ENCODE results near the gene SLC39A3. TPM values are rescaled to one million over a fixed set of nuclear protein-coding genes. Genes with fewer than 3 reads are reported as not detected.

The SLC39A3 gene
- total and polyA plus RNA-seq, 4 experiments from 2014 or later: 18.2 to 41.7 (median 24.0) TPM

DNA sequence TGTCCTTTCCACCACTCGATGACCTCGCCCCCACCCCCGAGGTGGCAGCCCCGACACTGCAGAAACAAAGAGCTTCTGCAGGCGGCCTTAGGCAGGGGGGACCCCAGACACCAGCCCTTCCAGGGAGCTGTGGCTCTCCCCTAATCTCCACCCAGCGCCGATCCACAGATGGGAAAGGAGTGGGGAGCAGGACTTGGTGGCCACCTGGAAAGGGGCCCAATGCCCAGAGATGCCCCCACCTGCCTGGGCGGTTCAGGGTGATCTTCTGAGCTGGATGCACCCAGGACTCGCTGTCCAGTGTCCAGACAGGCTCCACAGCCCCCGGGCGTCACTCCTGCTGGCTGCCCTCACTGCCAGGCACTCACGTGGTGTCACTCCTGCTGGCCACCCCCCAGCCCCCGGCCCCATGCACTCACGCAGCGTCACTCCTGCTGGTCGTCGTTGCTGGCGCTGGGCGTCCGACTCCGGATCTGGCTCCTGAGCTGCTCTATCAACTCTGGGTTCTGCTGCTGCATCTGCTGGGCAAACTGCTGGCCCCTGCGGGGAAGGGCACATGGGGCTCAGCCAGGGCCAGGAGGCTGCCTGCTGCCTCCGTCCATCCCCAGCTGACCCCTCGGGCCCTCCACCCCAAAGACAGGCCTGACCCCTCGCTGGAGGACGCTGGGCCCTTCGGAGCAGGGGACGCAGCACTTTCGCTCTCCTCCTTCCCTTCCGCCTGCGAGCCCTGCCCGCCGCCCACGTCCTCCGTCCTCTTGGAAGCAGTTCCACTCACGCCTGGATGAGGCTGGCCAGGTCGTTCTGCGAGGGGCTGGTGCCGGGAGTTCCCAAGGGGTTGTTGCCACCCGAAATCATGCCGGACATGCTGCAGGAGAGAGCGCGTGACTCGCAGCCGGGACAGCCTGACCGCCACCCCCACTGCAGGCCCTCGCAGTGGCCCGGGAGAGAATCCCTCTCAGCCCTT lies 17.4 kb upstream of the SLC39A3 start:
- H3K9me3 ChIP-seq (ENCODE audit: control insufficient read depth in 1 of 2, low read length in 2 of 2): no peaks in the 10 kb centered on the region
- intact Hi-C loops (cut with micrococcal nuclease): no loop called here
- H3K9me3 Mint-ChIP-seq: no peaks in the 10 kb centered on the region
- no peaks in the 10 kb centered on the region for H3K36me3 ChIP-seq (ENCODE audit: insufficient read depth, low read length)
- no peak overlapping the region for H3K4me3 Mint-ChIP-seq
- H3K27ac Mint-ChIP-seq: no peak overlapping the region
- ChIA-PET CTCF (ENCODE audit: partially characterized antibody) (no interaction called here), POLR2A (ENCODE audit: partially characterized antibody) (no interaction called here)
- no peaks in the 10 kb centered on the region for H3K27me3 Mint-ChIP-seq
- no peak overlapping the region for H3K27ac ChIP-seq (ENCODE audit: low read depth, low read length)
- peaks cover 0 to 10% (median 3%) of the 10 kb centered on the region in 4 donors for H3K4me1 Mint-ChIP-seq
- no peaks in the 10 kb centered on the region for H3K27me3 ChIP-seq (ENCODE audit: insufficient read depth, low read length)
- no peak overlapping the region for H3K4me3 ChIP-seq (ENCODE audit: low read length in 2 of 2)
- peaks cover 30% of the 10 kb centered on the region in 2 donors for H3K36me3 Mint-ChIP-seq
- no peak for DNase-seq
- H3K4me1 ChIP-seq (ENCODE audit: insufficient read depth, low read length): peaks cover 5% of the 10 kb centered on the region

DNA sequence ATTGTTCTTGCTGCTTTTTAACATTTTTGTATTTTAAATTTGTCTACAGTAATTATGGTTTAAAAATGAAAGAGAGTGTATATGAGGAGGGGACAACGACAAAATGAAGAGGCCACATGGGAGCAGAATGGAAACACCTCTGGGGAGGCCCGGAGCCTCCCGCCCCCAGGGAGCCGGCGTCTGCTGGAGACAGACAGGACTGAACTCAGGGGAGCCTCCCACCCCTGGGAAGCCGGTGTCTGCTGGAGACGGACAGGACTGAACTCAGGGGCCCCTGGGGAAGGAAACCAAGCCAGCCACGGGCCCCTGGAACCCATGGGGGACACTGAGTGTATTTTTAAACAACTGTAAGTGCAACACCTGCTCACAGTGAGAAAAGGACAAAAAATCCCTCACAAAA lies 16.7 kb upstream of the SLC39A3 start:
- CTCF ChIA-PET (ENCODE audit: partially characterized antibody): no interaction called here
- no peak overlapping the region for H3K4me3 Mint-ChIP-seq
- Histone ChIP-seq H3K27ac (ENCODE audit: low read depth, low read length) (no peak overlapping the region), H3K4me3 (ENCODE audit: low read length in 2 of 2) (no peak overlapping the region), H3K27me3 (ENCODE audit: insufficient read depth, low read length) (no peaks in the 10 kb centered on the region), H3K36me3 (ENCODE audit: insufficient read depth, low read length) (no peaks in the 10 kb centered on the region), H3K9me3 (ENCODE audit: control insufficient read depth in 1 of 2, low read length in 2 of 2) (no peaks in the 10 kb centered on the region), H3K4me1 (ENCODE audit: insufficient read depth, low read length) (peaks cover 5% of the 10 kb centered on the region)
- no peaks in the 10 kb centered on the region for H3K27me3 Mint-ChIP-seq
- peaks cover 0 to 10% (median 3%) of the 10 kb centered on the region in 4 donors for H3K4me1 Mint-ChIP-seq
- H3K27ac Mint-ChIP-seq: no peak overlapping the region
- POLR2A ChIA-PET (ENCODE audit: partially characterized antibody): no interaction called here
- no peaks in the 10 kb centered on the region for H3K9me3 Mint-ChIP-seq
- DNase-seq: no peak
- H3K36me3 Mint-ChIP-seq: peaks cover 25 to 26% of the 10 kb centered on the region in 2 donors
- intact Hi-C loops (cut with micrococcal nuclease): no loop called here

- Histone ChIP-seq H3K4me3 (ENCODE audit: low read length in 2 of 2) (no peak overlapping the region), H3K27ac (ENCODE audit: low read depth, low read length) (no peak overlapping the region), H3K36me3 (ENCODE audit: insufficient read depth, low read length) (no peaks in the 10 kb centered on the region), H3K4me1 (ENCODE audit: insufficient read depth, low read length) (peaks cover 5% of the 10 kb centered on the region), H3K27me3 (ENCODE audit: insufficient read depth, low read length) (no peaks in the 10 kb centered on the region), H3K9me3 (ENCODE audit: control insufficient read depth in 1 of 2, low read length in 2 of 2) (no peaks in the 10 kb centered on the region)
- H3K27me3 Mint-ChIP-seq: no peaks in the 10 kb centered on the region
- POLR2A ChIA-PET (ENCODE audit: partially characterized antibody): no interaction called here
- H3K4me1 Mint-ChIP-seq: peaks cover 0 to 10% (median 3%) of the 10 kb centered on the region in 4 donors
- peaks cover 23 to 25% of the 10 kb centered on the region in 2 donors for H3K36me3 Mint-ChIP-seq
- no peak for DNase-seq
- no peak overlapping the region for H3K27ac Mint-ChIP-seq
- no peak overlapping the region for H3K4me3 Mint-ChIP-seq
- no peaks in the 10 kb centered on the region for H3K9me3 Mint-ChIP-seq
- intact Hi-C loops (cut with micrococcal nuclease): no loop called here
- CTCF ChIA-PET (ENCODE audit: partially characterized antibody): interaction anchor here (1.4 kb wide), 1 partner anchor 108 kb away, joined by 4 read pairs; no protein-coding TSS in a partner anchor
These were observed 16.0 kb upstream of the SLC39A3 start for GRCh38 chr19:2755811-2756210.

- no peak for DNase-seq
- H3K27ac ChIP-seq (ENCODE audit: low read depth, low read length): no peak overlapping the region
- Mint-ChIP-seq H3K27me3 (no peaks in the 10 kb centered on the region), H3K9me3 (no peaks in the 10 kb centered on the region), H3K36me3 (peaks cover 20 to 25% of the 10 kb centered on the region in 2 donors), H3K4me1 (peaks cover 0 to 10% (median 3%) of the 10 kb centered on the region in 4 donors), H3K27ac (no peak overlapping the region), H3K4me3 (no peak overlapping the region)
- H3K4me1 ChIP-seq (ENCODE audit: insufficient read depth, low read length): peaks cover 5% of the 10 kb centered on the region
- ChIA-PET POLR2A (ENCODE audit: partially characterized antibody) (no interaction called here), CTCF (ENCODE audit: partially characterized antibody) (interaction anchor here (1.4 kb wide), 1 partner anchor 107 kb away, joined by 4 read pairs; no protein-coding TSS in a partner anchor)
- intact Hi-C loops (cut with micrococcal nuclease): no loop called here
- H3K27me3 ChIP-seq (ENCODE audit: insufficient read depth, low read length): no peaks in the 10 kb centered on the region
- no peak overlapping the region for H3K4me3 ChIP-seq (ENCODE audit: low read length in 2 of 2)
- H3K36me3 ChIP-seq (ENCODE audit: insufficient read depth, low read length): no peaks in the 10 kb centered on the region
- no peaks in the 10 kb centered on the region for H3K9me3 ChIP-seq (ENCODE audit: control insufficient read depth in 1 of 2, low read length in 2 of 2)
These were observed 15.6 kb upstream of the SLC39A3 start for GRCh38 chr19:2755448-2755705.

GRCh38 chr19:2754659-2755447 lies 15.0 kb upstream of the SLC39A3 start:
- H3K27me3 ChIP-seq (ENCODE audit: insufficient read depth, low read length): no peaks in the 10 kb centered on the region
- DNase-seq: no peak
- no peaks in the 10 kb centered on the region for H3K9me3 Mint-ChIP-seq
- no peak overlapping the region for H3K4me3 Mint-ChIP-seq
- H3K27me3 Mint-ChIP-seq: no peaks in the 10 kb centered on the region
- peaks cover 16 to 25% of the 10 kb centered on the region in 2 donors for H3K36me3 Mint-ChIP-seq
- no peak overlapping the region for H3K4me3 ChIP-seq (ENCODE audit: low read length in 2 of 2)
- no peak overlapping the region for H3K27ac Mint-ChIP-seq
- H3K4me1 Mint-ChIP-seq: peaks cover 0 to 10% (median 3%) of the 10 kb centered on the region in 4 donors
- H3K9me3 ChIP-seq (ENCODE audit: control insufficient read depth in 1 of 2, low read length in 2 of 2): no peaks in the 10 kb centered on the region
- peaks cover 5% of the 10 kb centered on the region for H3K4me1 ChIP-seq (ENCODE audit: insufficient read depth, low read length)
- intact Hi-C loops (cut with micrococcal nuclease): no loop called here
- ChIA-PET CTCF (ENCODE audit: partially characterized antibody) (interaction anchor here (1.4 to 7.3 kb wide), 2 partner anchors 106 to 107 kb away, joined by 4 to 94 read pairs; no protein-coding TSS in a partner anchor), POLR2A (ENCODE audit: partially characterized antibody) (no interaction called here)
- H3K36me3 ChIP-seq (ENCODE audit: insufficient read depth, low read length): no peaks in the 10 kb centered on the region
- no peak overlapping the region for H3K27ac ChIP-seq (ENCODE audit: low read depth, low read length)

GRCh38 chr19:2751438-2751830 lies 11.6 kb upstream of the SLC39A3 start:
- ChIA-PET POLR2A (ENCODE audit: partially characterized antibody) (no interaction called here), CTCF (ENCODE audit: partially characterized antibody) (interaction anchor here (7.3 kb wide), 1 partner anchor 103 kb away, joined by 94 read pairs; no protein-coding TSS in a partner anchor)
- Histone ChIP-seq H3K27ac (ENCODE audit: low read depth, low read length) (no peak overlapping the region), H3K4me1 (ENCODE audit: insufficient read depth, low read length) (peaks cover 4% of the 10 kb centered on the region), H3K36me3 (ENCODE audit: insufficient read depth, low read length) (no peaks in the 10 kb centered on the region), H3K4me3 (ENCODE audit: low read length in 2 of 2) (no peak overlapping the region), H3K27me3 (ENCODE audit: insufficient read depth, low read length) (no peaks in the 10 kb centered on the region), H3K9me3 (ENCODE audit: control insufficient read depth in 1 of 2, low read length in 2 of 2) (no peaks in the 10 kb centered on the region)
- DNase-seq: no peak
- Mint-ChIP-seq H3K27me3 (no peaks in the 10 kb centered on the region), H3K4me3 (no peak overlapping the region), H3K4me1 (no peaks in the 10 kb centered on the region), H3K27ac (no peak overlapping the region), H3K9me3 (no peaks in the 10 kb centered on the region), H3K36me3 (peaks cover 8 to 14% of the 10 kb centered on the region in 2 donors)
- intact Hi-C loops (cut with micrococcal nuclease): no loop called here

- Mint-ChIP-seq H3K4me3 (no peak overlapping the region), H3K36me3 (peaks cover 6 to 9% of the 10 kb centered on the region in 2 donors), H3K27me3 (no peaks in the 10 kb centered on the region), H3K27ac (no peak overlapping the region), H3K4me1 (no peaks in the 10 kb centered on the region), H3K9me3 (no peaks in the 10 kb centered on the region)
- Histone ChIP-seq H3K36me3 (ENCODE audit: insufficient read depth, low read length) (no peaks in the 10 kb centered on the region), H3K9me3 (ENCODE audit: control insufficient read depth in 1 of 2, low read length in 2 of 2) (no peaks in the 10 kb centered on the region), H3K27ac (ENCODE audit: low read depth, low read length) (no peak overlapping the region), H3K27me3 (ENCODE audit: insufficient read depth, low read length) (no peaks in the 10 kb centered on the region), H3K4me3 (ENCODE audit: low read length in 2 of 2) (no peak overlapping the region), H3K4me1 (ENCODE audit: insufficient read depth, low read length) (peaks cover 4% of the 10 kb centered on the region)
- intact Hi-C loops (cut with micrococcal nuclease): no loop called here
- no peak for DNase-seq
- ChIA-PET POLR2A (ENCODE audit: partially characterized antibody) (no interaction called here), CTCF (ENCODE audit: partially characterized antibody) (interaction anchor here (1.2 to 7.3 kb wide), 2 partner anchors 12 to 102 kb away, joined by 3 to 94 read pairs; partner anchors contain the start of gene SLC39A3)
These were observed 11.1 kb upstream of the SLC39A3 start for GRCh38 chr19:2750808-2751437.

Measured in CD4-positive, alpha-beta memory T cell (primary cell).